K562 (cell line): ENCODE data around the gene RAB3GAP2. TPM values are rescaled to one million over a fixed set of nuclear protein-coding genes. Genes with fewer than 3 reads are reported as not detected.
A peak's percentile ranks its signal among the peaks of the same experiment; 100 is the strongest.

Experiments
- ATF2 ChIP-seq: sonication (generic); formaldehyde crosslinking; IDR thresholded peaks from 2 replicates; pipeline ENCODE4 v1.8.1; 2022; ENCODE audit warnings: missing genetic modification reagents
- HOXB6 ChIP-seq: fragments of 250-450 bp; sonication (Bioruptor Pico); IDR thresholded peaks from 2 replicates; pipeline ENCODE4 v1.5.1; 2022; ENCODE audit warnings: mild to moderate bottlenecking, borderline replicate concordance
- POLR2H ChIP-seq: IDR thresholded peaks from 2 replicates; pipeline ENCODE4 v1.6.1; 2016; ENCODE audit warnings: missing genetic modification characterization, low read depth, mild to moderate bottlenecking, control low read depth, missing compliant biosample characterization, moderate library complexity
- SMAD4 ChIP-seq: fragments of 250-450 bp; sonication (Bioruptor Pico); conservative IDR thresholded peaks from 2 replicates; pipeline ENCODE4 v1.8.0; 2021; ENCODE audit warnings: inconsistent platforms, mild to moderate bottlenecking, moderate library complexity
- TOE1 ChIP-seq, 2 experiments: fragments of 450-650 bp in 1 of 2; sonication (generic) in 1 of 2; formaldehyde crosslinking in 1 of 2; IDR thresholded peaks; 2 replicates each; pipeline versions ENCODE4 v1.7.1 to v1.8.0; 2016 to 2022; ENCODE audit warnings: borderline replicate concordance in 2 of 2, mild to moderate bottlenecking in 2 of 2, antibody characterized with exemption in 1 of 2, inconsistent platforms in 1 of 2, low read depth in 1 of 2, missing genetic modification reagents in 1 of 2, moderate library complexity in 1 of 2
- U2AF2 ChIP-seq: fragments of 200-400 bp; formaldehyde crosslinking; optimal IDR thresholded peaks from 2 replicates; pipeline ENCODE3; 2017; ENCODE audit warnings: low read depth, mild to moderate bottlenecking, low read length
- ZBTB40 ChIP-seq, 2 experiments: fragments of 450-650 bp in 1 of 2; sonication (generic) in 1 of 2; formaldehyde crosslinking in 1 of 2; IDR thresholded peaks; 2 replicates each; pipeline versions ENCODE4 v1.7.1 to v1.9.0; 2016 to 2022; ENCODE audit warnings: inconsistent platforms in 1 of 2, mild to moderate bottlenecking in 1 of 2, missing genetic modification reagents in 1 of 2
- polyA plus RNA-seq, 8 experiments: library from polyadenylated mRNA; depleted of rRNA in 4 of 8; stranded (reverse) in 5 of 8; unstranded in 3 of 8; fragments of >200 nt; fragmentation: Nextera tagmentation in 2 of 8; fragmentation: Illumina TruSeq in 1 of 8; extraction: Ambion mirVana in 2 of 8; extraction: Trizol in 1 of 8; gene quantifications; 2 replicates each; pipeline versions ENCODE4 v1.2.1 to v1.2.3, GENCODE V29; 2011 to 2014; ENCODE audit warnings: inconsistent platforms in 1 of 8, missing spikeins in 1 of 8
- total RNA-seq, 7 experiments: library from RNA; depleted of rRNA in 6 of 7; stranded (reverse); fragments of >200 nt in 6 of 7; fragmentation: Illumina TruSeq in 2 of 7; extraction: Trizol in 2 of 7; gene quantifications; 2 replicates each; pipeline versions ENCODE4 v1.2.1 to v1.2.3, GENCODE V29; 2011 to 2021; ENCODE audit warnings: low replicate concordance in 1 of 7
- TF ChIP-seq, protein P1 (sequence below), 3 experiments: IDR thresholded peaks in 2 of 3; conservative IDR thresholded peaks in 1 of 3; 2 replicates each; pipeline ENCODE4 v1.5.1; 2011 to 2012; ENCODE audit warnings: low read length in 3 of 3, mild to moderate bottlenecking in 3 of 3, control low read depth in 2 of 3, improper control_type of control experiment in 1 of 3, inconsistent platforms in 1 of 3, low read depth in 1 of 3, mixed read lengths in 1 of 3, moderate library complexity in 1 of 3; ENCODE audit not compliant: insufficient read depth in 2 of 3
- TF ChIP-seq, protein P2 (sequence below), 2 experiments: fragments of 450-650 bp; conservative IDR thresholded peaks; 2 replicates each; pipeline ENCODE4 v1.6.1; 2017; ENCODE audit warnings: mild to moderate bottlenecking in 2 of 2, moderate library complexity in 2 of 2

Gene RAB3GAP2
- total and polyA plus RNA-seq, 9 of the 15 experiments (the other 6 are each of a cell fraction or from before 2014, with no cell fraction given), result 14.1 to 69.1 (median 32.2) TPM

GRCh38 chr1:220189750-220190347 lies 82.4 kb downstream of the RAB3GAP2 start (continued):
- TF ChIP-seq ZBTB40 (IDR thresholded peaks at IDR 0.05), result no peak
- TF ChIP-seq ZBTB40 (CRISPR knock-in tag; IDR thresholded peaks at IDR 0.05), result no peak
- no peak for TF ChIP-seq SMAD4 (CRISPR knock-in tag)
- no peak for TF ChIP-seq ATF2 (CRISPR knock-in tag)
- TF ChIP-seq TOE1 (IDR thresholded peaks at IDR 0.05; ENCODE audit: borderline replicate concordance), result no peak
- no peak for TF ChIP-seq TOE1 (CRISPR knock-in tag; IDR thresholded peaks at IDR 0.05; ENCODE audit: borderline replicate concordance, low read depth)
- TF ChIP-seq, protein P1, sequence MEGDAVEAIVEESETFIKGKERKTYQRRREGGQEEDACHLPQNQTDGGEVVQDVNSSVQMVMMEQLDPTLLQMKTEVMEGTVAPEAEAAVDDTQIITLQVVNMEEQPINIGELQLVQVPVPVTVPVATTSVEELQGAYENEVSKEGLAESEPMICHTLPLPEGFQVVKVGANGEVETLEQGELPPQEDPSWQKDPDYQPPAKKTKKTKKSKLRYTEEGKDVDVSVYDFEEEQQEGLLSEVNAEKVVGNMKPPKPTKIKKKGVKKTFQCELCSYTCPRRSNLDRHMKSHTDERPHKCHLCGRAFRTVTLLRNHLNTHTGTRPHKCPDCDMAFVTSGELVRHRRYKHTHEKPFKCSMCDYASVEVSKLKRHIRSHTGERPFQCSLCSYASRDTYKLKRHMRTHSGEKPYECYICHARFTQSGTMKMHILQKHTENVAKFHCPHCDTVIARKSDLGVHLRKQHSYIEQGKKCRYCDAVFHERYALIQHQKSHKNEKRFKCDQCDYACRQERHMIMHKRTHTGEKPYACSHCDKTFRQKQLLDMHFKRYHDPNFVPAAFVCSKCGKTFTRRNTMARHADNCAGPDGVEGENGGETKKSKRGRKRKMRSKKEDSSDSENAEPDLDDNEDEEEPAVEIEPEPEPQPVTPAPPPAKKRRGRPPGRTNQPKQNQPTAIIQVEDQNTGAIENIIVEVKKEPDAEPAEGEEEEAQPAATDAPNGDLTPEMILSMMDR (IDR thresholded peaks at IDR 0.05 in 2 of 3, conservative IDR thresholded peaks at IDR 0.05 in 1 of 3; ENCODE audit: insufficient read depth in 2 of 3, low read depth in 1 of 3, low read length in 3 of 3), result peak in 2 of 3 experiments; percentile 47 to 71; a peak in 3 of 6 replicates
- TF ChIP-seq U2AF2, result no peak
- no peak for TF ChIP-seq HOXB6
- TF ChIP-seq, protein P2, sequence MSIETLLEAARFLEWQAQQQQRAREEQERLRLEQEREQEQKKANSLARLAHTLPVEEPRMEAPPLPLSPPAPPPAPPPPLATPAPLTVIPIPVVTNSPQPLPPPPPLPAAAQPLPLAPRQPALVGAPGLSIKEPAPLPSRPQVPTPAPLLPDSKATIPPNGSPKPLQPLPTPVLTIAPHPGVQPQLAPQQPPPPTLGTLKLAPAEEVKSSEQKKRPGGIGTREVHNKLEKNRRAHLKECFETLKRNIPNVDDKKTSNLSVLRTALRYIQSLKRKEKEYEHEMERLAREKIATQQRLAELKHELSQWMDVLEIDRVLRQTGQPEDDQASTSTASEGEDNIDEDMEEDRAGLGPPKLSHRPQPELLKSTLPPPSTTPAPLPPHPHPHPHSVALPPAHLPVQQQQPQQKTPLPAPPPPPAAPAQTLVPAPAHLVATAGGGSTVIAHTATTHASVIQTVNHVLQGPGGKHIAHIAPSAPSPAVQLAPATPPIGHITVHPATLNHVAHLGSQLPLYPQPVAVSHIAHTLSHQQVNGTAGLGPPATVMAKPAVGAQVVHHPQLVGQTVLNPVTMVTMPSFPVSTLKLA (conservative IDR thresholded peaks at IDR 0.05), result 0 out of 4 replicates have a peak, but pooled peaks of 1 of the 2 experiments have one; percentile 5
- 0 out of 2 replicates have a peak, but pooled peaks have one; percentile 26 for TF ChIP-seq POLR2H
